Naive thymus-derived CD4-positive, alpha-beta T cell (primary cell): ENCODE data around the gene TRIM38. TPM values are rescaled to one million over a fixed set of nuclear protein-coding genes. Genes with fewer than 3 reads are reported as not detected.
"Not testable (repeated sequence)": the region's sequence is repeated elsewhere in the genome, so short reads cannot be mapped to it uniquely, and the experiment has no call there.

Experiments
- ATAC-seq: fragments of 150-1000 bp; cut with Tn5 transposase; 2 replicates; pipeline ENCODE4 v1.10.0; 2021; ENCODE audit warnings: mild to moderate bottlenecking, moderate library complexity
- CTCF ChIA-PET: fragments of 350-600 bp; sonication (Branson Sonifier 250); formaldehyde crosslinking; loops from one replicate; lab custom pipeline; 2021; ENCODE audit warnings: antibody characterized with exemption; lab: Charles Lee
- POLR2A ChIA-PET: fragments of 350-600 bp; sonication (Branson Sonifier 250); formaldehyde crosslinking; loops from one replicate; lab custom pipeline; 2021; ENCODE audit warnings: antibody characterized with exemption, inconsistent platforms; lab: Charles Lee
- DNase-seq, 9 donors: peaks; one replicate each; pipeline versions ENCODE4 v3.0.0 to v3.0.0-alpha.2; 2020 to 2022; ENCODE audit warnings: mixed read lengths in 1 of 9
- H3K27ac ChIP-seq: one replicate; pipeline ENCODE4 v1.7.0; 2013; ENCODE audit warnings: mild to moderate bottlenecking, low read depth, low read length, moderate library complexity
- H3K27me3 ChIP-seq, 2 donors: one replicate each; pipeline ENCODE4 v1.7.0; 2013; ENCODE audit warnings: low read length in 2 of 2, mild to moderate bottlenecking in 2 of 2, moderate library complexity in 2 of 2; ENCODE audit not compliant: control insufficient read depth in 2 of 2, insufficient read depth in 2 of 2
- H3K36me3 ChIP-seq, 3 experiments: 1 replicate in 2 of 3; 2 replicates in 1 of 3; pipeline ENCODE4 v1.7.0; 2013; ENCODE audit warnings: low read length in 3 of 3, mild to moderate bottlenecking in 3 of 3, moderate library complexity in 1 of 3; ENCODE audit not compliant: insufficient read depth in 3 of 3, control insufficient read depth in 2 of 3
- H3K4me1 ChIP-seq, 2 donors: one replicate each; pipeline ENCODE4 v1.7.0; 2013; ENCODE audit warnings: low read length in 2 of 2, mild to moderate bottlenecking in 2 of 2, moderate library complexity in 1 of 2; ENCODE audit not compliant: control insufficient read depth in 2 of 2, insufficient read depth in 2 of 2
- H3K4me3 ChIP-seq: 2 replicates; pipeline ENCODE4 v1.7.0; 2013; ENCODE audit warnings: mild to moderate bottlenecking, low read length
- H3K9me3 ChIP-seq, 3 experiments: 1 replicate in 2 of 3; 2 replicates in 1 of 3; pipeline ENCODE4 v1.7.0; 2013; ENCODE audit warnings: low read length in 3 of 3; ENCODE audit not compliant: control insufficient read depth in 2 of 3
- H3K27ac Mint-ChIP-seq, 9 donors: one replicate each; pipeline ENCODE4 v1.8.0; 2020 to 2022; ENCODE audit warnings: mixed read lengths in 9 of 9, mild to moderate bottlenecking in 8 of 9, moderate library complexity in 5 of 9, inconsistent platforms in 2 of 9
- H3K27me3 Mint-ChIP-seq, 5 donors: one replicate each; pipeline ENCODE4 v1.8.0; 2021 to 2022; ENCODE audit warnings: mixed read lengths in 5 of 5, mild to moderate bottlenecking in 1 of 5
- H3K36me3 Mint-ChIP-seq, 5 donors: one replicate each; pipeline ENCODE4 v1.8.0; 2020 to 2022; ENCODE audit warnings: mixed read lengths in 5 of 5, mild to moderate bottlenecking in 3 of 5, inconsistent platforms in 1 of 5
- H3K4me1 Mint-ChIP-seq, 7 donors: one replicate each; pipeline ENCODE4 v1.8.0; 2020 to 2022; ENCODE audit warnings: mixed read lengths in 7 of 7, mild to moderate bottlenecking in 3 of 7, inconsistent platforms in 1 of 7
- H3K4me3 Mint-ChIP-seq, 10 donors: one replicate each; pipeline ENCODE4 v1.8.0; 2020 to 2022; ENCODE audit warnings: mild to moderate bottlenecking in 10 of 10, mixed read lengths in 10 of 10, moderate library complexity in 6 of 10, inconsistent platforms in 2 of 10
- H3K9me3 Mint-ChIP-seq, 11 donors: one replicate each; pipeline ENCODE4 v1.8.0; 2020 to 2022; ENCODE audit warnings: mixed read lengths in 11 of 11, mild to moderate bottlenecking in 4 of 11, inconsistent platforms in 1 of 11, moderate library complexity in 1 of 11
- intact Hi-C, 2 donors: fragments of 100-400 bp; cut with micrococcal nuclease; formaldehyde crosslinking; loops; one replicate each; pipeline ENCODE4 v1.15.1; 2023
- polyA plus RNA-seq, 2 donors: library from polyadenylated mRNA; unstranded; fragments of 300-500 nt; fragmentation: Illumina TruSeq; gene quantifications; one replicate each; pipeline ENCODE4 v1.2.3, GENCODE V29; 2021
- total RNA-seq, 6 experiments: library from RNA in 5 of 6; stranded (reverse) in 5 of 6; gene quantifications; 1 replicate in 5 of 6; 2 replicates in 1 of 6; pipeline ENCODE4 v1.2.3 and lab custom pipeline; 2021 to 2026

TRIM38 gene
- total and polyA plus RNA-seq, 7 experiments from 2014 or later, result 4.4 to 32.8 (median 24.5) TPM

GRCh38 chr6:25992413-25993340 lies 30.1 kb downstream of the TRIM38 start:
- Histone ChIP-seq H3K27me3 (no peaks in the 10 kb centered on the region), H3K4me3 (peak overlapping the region; percentile 79), H3K9me3 (no peaks in the 10 kb centered on the region), H3K27ac (peak overlapping the region; percentile 73), H3K36me3 (no peaks in the 10 kb centered on the region), H3K4me1 (no peaks in the 10 kb centered on the region)
- Mint-ChIP-seq H3K4me3 (peak overlapping the region; percentile 91 to 98 (median 94)), H3K9me3 (no peaks in the 10 kb centered on the region), H3K27ac (peak overlapping the region; percentile 86 to 98 (median 95)), H3K36me3 (peaks cover 3 to 7% (median 5%) of the 10 kb centered on the region in 5 donors), H3K27me3 (no peaks in the 10 kb centered on the region), H3K4me1 (peaks cover 0 to 40% (median 22%) of the 10 kb centered on the region in 7 donors)
- CTCF ChIA-PET, result interaction anchor here (0.5 to 4.7 kb wide), 17 partner anchors 11 to 1258 kb away, joined by 3 to 48 read pairs (median 6); partner anchors contain the start of gene TRIM38
- POLR2A ChIA-PET, result interaction anchor here (0.6 to 4.5 kb wide), 25 partner anchors 8 to 1902 kb away, joined by 3 to 65 read pairs (median 4); partner anchors contain the start of gene TRIM38
- peak; percentile 99 for ATAC-seq
- intact Hi-C loops, result loop anchor here (1.0 to 10.0 kb wide), 8 partner anchors 28 to 378 kb away; partner anchors contain the start of gene TRIM38 (in 2 of the 2)
- peak; percentile 83 to 98 (median 91) for DNase-seq

GRCh38 chr6:25993341-25993684 lies 30.7 kb downstream of the TRIM38 start:
- H3K4me1 ChIP-seq, ATAC-seq, H3K27me3 ChIP-seq, H3K36me3 ChIP-seq, DNase-seq, H3K9me3 Mint-ChIP-seq, H3K9me3 ChIP-seq, H3K4me3 ChIP-seq, H3K27ac ChIP-seq, H3K27me3 Mint-ChIP-seq, H3K36me3 Mint-ChIP-seq: not testable (repeated sequence)
- ChIA-PET POLR2A (interaction anchor here (0.5 to 4.5 kb wide), 20 partner anchors 8 to 1879 kb away, joined by 3 to 65 read pairs (median 4); partner anchors contain the start of gene TRIM38), CTCF (interaction anchor here (0.7 to 4.7 kb wide), 13 partner anchors 10 to 274 kb away, joined by 3 to 48 read pairs (median 9); partner anchors contain the start of gene TRIM38)
- Mint-ChIP-seq H3K27ac (peak overlapping the region in 4 of 9 donors; percentile 7 to 91 (median 86)), H3K4me1 (peaks cover 0 to 41% (median 17%) of the 10 kb centered on the region in 7 donors), H3K4me3 (peak overlapping the region; percentile 30 to 94 (median 76))
- intact Hi-C loops, result loop anchor here (2.0 to 10.0 kb wide), 4 partner anchors 49 to 379 kb away; no protein-coding TSS in a partner anchor

DNA sequence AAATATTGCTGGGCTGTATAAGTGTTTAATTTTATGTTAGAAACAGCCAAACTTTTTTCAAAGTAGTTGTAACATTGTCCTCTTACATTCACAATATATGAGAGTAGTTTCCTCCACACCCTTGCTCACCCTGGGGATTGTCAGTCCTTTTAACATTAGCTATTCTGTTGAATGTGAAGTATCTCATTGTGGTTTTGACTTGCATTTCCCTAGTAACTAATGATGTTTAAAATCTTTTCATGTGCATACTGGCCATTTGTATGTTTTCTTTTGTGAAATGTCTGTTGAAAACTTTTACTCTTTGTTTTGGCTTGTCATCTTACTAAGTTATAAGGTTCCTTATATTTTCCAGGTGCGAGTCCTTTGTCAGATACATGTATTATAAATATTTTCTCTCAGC lies 32.9 kb downstream of the TRIM38 start:
- no peak for ATAC-seq
- Mint-ChIP-seq H3K4me3 (peak overlapping the region in 1 of 10 donors; percentile 20), H3K9me3 (no peaks in the 10 kb centered on the region), H3K36me3 (peaks cover 5 to 25% (median 13%) of the 10 kb centered on the region in 5 donors), H3K27ac (no peak overlapping the region), H3K4me1 (peaks cover 0 to 40% (median 17%) of the 10 kb centered on the region in 7 donors), H3K27me3 (no peaks in the 10 kb centered on the region)
- Histone ChIP-seq H3K9me3 (no peaks in the 10 kb centered on the region), H3K27me3 (no peaks in the 10 kb centered on the region), H3K36me3 (peaks cover 0 to 15% (median 0%) of the 10 kb centered on the region in 3 experiments), H3K4me3 (no peak overlapping the region), H3K27ac (no peak overlapping the region), H3K4me1 (no peaks in the 10 kb centered on the region)
- DNase-seq, result no peak
- POLR2A ChIA-PET, result interaction anchor here (0.9 to 4.5 kb wide), 3 partner anchors 9 to 26 kb away, joined by 3 to 41 read pairs (median 11); a partner anchor contains a TSS
- CTCF ChIA-PET, result no interaction called here
- intact Hi-C loops, result loop anchor here in 1 of 2 donors (10.0 kb wide), 1 partner anchor 381 kb away; no protein-coding TSS in a partner anchor

DNA sequence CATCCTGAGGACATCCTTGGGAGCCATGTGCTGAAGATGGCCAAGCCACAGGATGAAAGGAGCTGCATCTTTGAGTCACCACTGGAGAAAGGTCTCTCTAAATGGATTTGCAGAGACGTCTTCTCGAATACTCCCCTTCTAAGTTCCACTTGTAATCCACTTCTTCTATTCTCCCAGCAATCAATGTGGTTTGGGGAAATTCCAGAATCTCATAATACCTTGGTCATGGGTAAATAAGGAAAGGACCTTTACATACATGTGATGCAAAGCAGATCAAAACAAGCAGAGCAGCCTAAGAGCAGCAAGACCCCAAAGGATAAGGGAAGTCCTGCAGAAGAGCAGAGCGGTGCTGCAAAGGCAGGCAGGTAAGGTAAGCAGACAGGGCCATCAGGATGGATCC lies 35.3 kb downstream of the TRIM38 start:
- Histone ChIP-seq H3K4me1 (no peaks in the 10 kb centered on the region), H3K27ac (no peak overlapping the region), H3K4me3 (no peak overlapping the region), H3K27me3 (no peaks in the 10 kb centered on the region), H3K9me3 (no peaks in the 10 kb centered on the region), H3K36me3 (peaks cover 0 to 15% (median 0%) of the 10 kb centered on the region in 3 experiments)
- intact Hi-C loops, result loop anchor here in 1 of 2 donors (10.0 kb wide), 1 partner anchor 383 kb away; no protein-coding TSS in a partner anchor
- POLR2A ChIA-PET, result interaction anchor here (0.6 to 1.2 kb wide), 4 partner anchors 8 to 1057 kb away, joined by 3 to 5 read pairs (median 3); a partner anchor contains a TSS
- no peak for ATAC-seq
- no peak overlapping the region for H3K4me3 Mint-ChIP-seq
- no peak overlapping the region for H3K27ac Mint-ChIP-seq
- no peaks in the 10 kb centered on the region for H3K9me3 Mint-ChIP-seq
- H3K4me1 Mint-ChIP-seq, result peaks cover 0 to 23% (median 15%) of the 10 kb centered on the region in 7 donors
- H3K36me3 Mint-ChIP-seq, result peaks cover 5 to 35% (median 17%) of the 10 kb centered on the region in 5 donors
- DNase-seq, result no peak
- CTCF ChIA-PET, result interaction anchor here (2.1 kb wide), 1 partner anchor 19 kb away, joined by 6 read pairs; a partner anchor contains a TSS
- no peaks in the 10 kb centered on the region for H3K27me3 Mint-ChIP-seq

DNA sequence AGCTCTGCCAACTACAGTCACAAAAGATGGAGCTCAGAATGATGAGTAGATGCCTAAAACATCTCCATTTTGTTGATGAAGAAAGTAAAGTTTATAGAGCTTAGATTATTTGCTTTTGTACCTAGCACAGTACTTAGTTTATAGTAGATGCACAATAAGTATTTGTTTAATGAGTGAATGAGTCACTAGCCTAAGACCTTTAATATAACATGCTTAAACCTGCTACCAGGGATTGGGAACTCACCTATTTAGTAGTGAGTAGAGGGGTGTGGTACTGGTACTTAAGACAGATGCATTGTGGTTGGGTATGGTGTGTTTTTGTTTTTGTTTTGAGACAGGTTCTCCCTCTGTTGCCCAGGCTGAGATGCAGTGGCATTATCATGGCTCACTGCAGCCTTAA lies 35.8 kb downstream of the TRIM38 start:
- ChIA-PET CTCF (interaction anchor here (2.1 kb wide), 1 partner anchor 19 kb away, joined by 6 read pairs; a partner anchor contains a TSS), POLR2A (interaction anchor here (0.6 to 1.2 kb wide), 3 partner anchors 8 to 35 kb away, joined by 3 to 5 read pairs (median 3); a partner anchor contains a TSS)
- DNase-seq (no peak), ATAC-seq (no peak)
- H3K36me3 Mint-ChIP-seq, result peaks cover 5 to 35% (median 17%) of the 10 kb centered on the region in 5 donors
- Histone ChIP-seq H3K4me3 (no peak overlapping the region), H3K4me1 (no peaks in the 10 kb centered on the region), H3K27ac (no peak overlapping the region), H3K9me3 (no peaks in the 10 kb centered on the region), H3K36me3 (peaks cover 0 to 15% (median 0%) of the 10 kb centered on the region in 3 experiments), H3K27me3 (no peaks in the 10 kb centered on the region)
- no peak overlapping the region for H3K27ac Mint-ChIP-seq
- H3K4me3 Mint-ChIP-seq, result no peak overlapping the region
- no peaks in the 10 kb centered on the region for H3K27me3 Mint-ChIP-seq
- intact Hi-C loops, result loop anchor here in 1 of 2 donors (10.0 kb wide), 1 partner anchor 384 kb away; no protein-coding TSS in a partner anchor
- peaks cover 0 to 21% (median 14%) of the 10 kb centered on the region in 7 donors for H3K4me1 Mint-ChIP-seq
- H3K9me3 Mint-ChIP-seq, result no peaks in the 10 kb centered on the region

DNA sequence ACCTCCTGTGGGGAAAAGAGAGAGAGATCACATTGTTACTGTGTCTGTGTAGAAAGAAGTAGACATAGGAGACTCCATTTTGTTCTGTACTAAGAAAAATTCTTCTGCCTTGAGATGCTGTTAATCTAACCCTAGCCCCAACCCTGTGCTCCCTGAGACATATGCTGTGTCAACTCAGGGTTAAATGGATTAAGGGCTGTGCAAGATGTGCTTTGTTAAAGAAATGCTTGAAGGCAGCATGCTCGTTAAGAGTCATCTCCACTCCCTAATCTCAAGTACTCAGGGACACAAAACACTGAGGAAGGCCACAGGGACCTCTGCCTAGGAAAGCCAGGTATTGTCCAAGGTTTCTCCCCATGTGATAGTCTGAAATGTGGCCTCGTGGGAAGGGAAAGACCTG lies 36.6 kb downstream of the TRIM38 start:
- H3K27me3 Mint-ChIP-seq, H3K27ac Mint-ChIP-seq, H3K27ac ChIP-seq, H3K4me3 Mint-ChIP-seq, H3K27me3 ChIP-seq, H3K9me3 ChIP-seq, CTCF ChIA-PET, DNase-seq, ATAC-seq, H3K4me3 ChIP-seq, POLR2A ChIA-PET, H3K4me1 ChIP-seq, H3K9me3 Mint-ChIP-seq: not testable (repeated sequence)
- Mint-ChIP-seq H3K36me3 (peaks cover 5 to 35% (median 17%) of the 10 kb centered on the region in 5 donors), H3K4me1 (peaks cover 0 to 13% (median 6%) of the 10 kb centered on the region in 7 donors)
- peaks cover 0 to 15% (median 0%) of the 10 kb centered on the region in 3 experiments for H3K36me3 ChIP-seq
- intact Hi-C loops, result loop anchor here in 1 of 2 donors (10.0 kb wide), 1 partner anchor 384 kb away; no protein-coding TSS in a partner anchor
